Measurements from ENCODE around the gene DNAJB8. TPM values are rescaled to one million over a fixed set of nuclear protein-coding genes. Genes with fewer than 3 reads are reported as not detected.

The DNAJB8 gene
- total and polyA plus RNA-seq, 2 experiments from 2014 or later: not detected

DNA sequence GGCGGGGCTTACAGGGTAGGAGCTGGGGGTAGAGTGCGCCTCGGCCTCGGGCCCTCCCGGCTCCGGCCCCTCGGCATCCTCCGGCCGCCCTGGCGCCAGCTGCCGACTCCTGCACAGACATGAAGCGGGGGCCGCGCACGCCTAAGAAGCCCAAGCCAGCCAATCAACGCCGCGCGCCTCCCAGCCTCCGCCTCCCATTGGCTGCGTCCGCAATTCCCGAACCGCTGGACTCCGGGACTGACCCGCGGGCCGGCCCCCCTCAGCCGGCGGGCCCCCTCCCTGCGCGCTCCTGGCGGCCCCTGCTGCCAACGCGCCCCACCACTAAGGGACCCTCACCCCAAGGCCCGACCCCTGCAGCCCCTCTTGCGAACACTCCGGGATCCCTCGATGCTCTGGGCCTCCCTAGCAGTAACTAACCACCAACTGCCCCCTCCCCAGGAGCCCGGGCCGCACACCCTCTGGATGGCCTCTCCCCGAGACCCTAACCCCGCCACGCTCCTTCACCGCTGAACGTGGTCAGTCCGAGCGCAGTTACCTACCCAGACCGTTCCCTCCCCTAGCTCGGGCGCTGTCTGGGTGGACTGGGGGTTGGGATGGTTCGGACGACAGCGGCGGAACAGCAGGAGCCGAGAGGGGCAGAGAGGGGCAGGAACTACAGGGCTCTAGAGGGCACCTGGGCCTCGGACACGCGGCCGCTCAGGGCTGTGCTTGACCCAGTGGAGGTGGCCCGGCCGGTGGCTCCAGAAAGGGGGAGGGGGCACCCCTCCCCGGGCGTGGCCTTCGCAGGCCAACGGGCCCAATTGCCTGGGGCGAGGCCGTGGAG is 21.3 kb upstream of the DNAJB8 start:
- WGBS (ENCODE audit: low lambda C conversion rate, missing lambda C conversion rate): 5% methylated on average over 50 of the region's 68 CpGs
- Histone ChIP-seq H2AFZ (peak overlapping the region; percentile 0), H3K4me1 (ENCODE audit: insufficient read depth) (peaks cover 51% of the 10 kb centered on the region), H3K27me3 (peaks cover 96% of the 10 kb centered on the region), H3K4me3 (peak overlapping the region; percentile 34), H3K9me3 (ENCODE audit: low read depth) (no peaks in the 10 kb centered on the region), H3K4me2 (peak overlapping the region; percentile 95), H4K20me1 (ENCODE audit: insufficient read depth, poor library complexity, severe bottlenecking) (no peaks in the 10 kb centered on the region), H3K79me2 (no peaks in the 10 kb centered on the region), H3K36me3 (replicated peaks; ENCODE audit: insufficient read depth, low read depth) (no peaks in the 10 kb centered on the region), H3K9me2 (replicated peaks; ENCODE audit: insufficient read depth) (no peaks in the 10 kb centered on the region), H3K27ac (no peak overlapping the region)
- peak; percentile 85 for DNase-seq (ENCODE audit: low spot score)
- TF ChIP-seq EZH2 (IDR thresholded peaks at IDR 0.05; ENCODE audit: borderline replicate concordance) (no peak), EZH2phosphoT487 (IDR thresholded peaks at IDR 0.05; ENCODE audit: low read depth, severe bottlenecking, unreplicated experiment) (no peak)
- TF ChIP-seq, protein P1, sequence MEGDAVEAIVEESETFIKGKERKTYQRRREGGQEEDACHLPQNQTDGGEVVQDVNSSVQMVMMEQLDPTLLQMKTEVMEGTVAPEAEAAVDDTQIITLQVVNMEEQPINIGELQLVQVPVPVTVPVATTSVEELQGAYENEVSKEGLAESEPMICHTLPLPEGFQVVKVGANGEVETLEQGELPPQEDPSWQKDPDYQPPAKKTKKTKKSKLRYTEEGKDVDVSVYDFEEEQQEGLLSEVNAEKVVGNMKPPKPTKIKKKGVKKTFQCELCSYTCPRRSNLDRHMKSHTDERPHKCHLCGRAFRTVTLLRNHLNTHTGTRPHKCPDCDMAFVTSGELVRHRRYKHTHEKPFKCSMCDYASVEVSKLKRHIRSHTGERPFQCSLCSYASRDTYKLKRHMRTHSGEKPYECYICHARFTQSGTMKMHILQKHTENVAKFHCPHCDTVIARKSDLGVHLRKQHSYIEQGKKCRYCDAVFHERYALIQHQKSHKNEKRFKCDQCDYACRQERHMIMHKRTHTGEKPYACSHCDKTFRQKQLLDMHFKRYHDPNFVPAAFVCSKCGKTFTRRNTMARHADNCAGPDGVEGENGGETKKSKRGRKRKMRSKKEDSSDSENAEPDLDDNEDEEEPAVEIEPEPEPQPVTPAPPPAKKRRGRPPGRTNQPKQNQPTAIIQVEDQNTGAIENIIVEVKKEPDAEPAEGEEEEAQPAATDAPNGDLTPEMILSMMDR (IDR thresholded peaks at IDR 0.05; ENCODE audit: poor library complexity): no peak

DNA sequence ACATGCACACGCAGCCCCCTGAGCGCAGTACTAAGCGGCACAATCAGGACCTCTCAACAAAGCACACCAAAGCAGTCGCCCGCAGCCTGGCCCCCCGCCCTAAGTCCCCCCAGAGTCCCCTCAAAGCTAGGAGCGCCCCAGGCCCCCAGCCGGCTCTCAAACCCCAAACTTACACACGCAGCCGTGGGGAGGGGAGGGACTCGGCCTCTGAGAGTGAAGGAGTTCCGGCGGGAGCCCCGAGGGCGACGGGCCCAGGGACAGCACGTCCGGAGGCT is 20.8 kb upstream of the DNAJB8 start:
- Histone ChIP-seq H3K9me3 (ENCODE audit: low read depth) (no peaks in the 10 kb centered on the region), H3K27ac (no peak overlapping the region), H2AFZ (peak overlapping the region; percentile 0), H3K4me3 (peak overlapping the region; percentile 34), H3K27me3 (peaks cover 95% of the 10 kb centered on the region), H4K20me1 (ENCODE audit: insufficient read depth, poor library complexity, severe bottlenecking) (no peaks in the 10 kb centered on the region), H3K4me2 (peak overlapping the region; percentile 95), H3K79me2 (no peaks in the 10 kb centered on the region), H3K36me3 (replicated peaks; ENCODE audit: insufficient read depth, low read depth) (no peaks in the 10 kb centered on the region), H3K4me1 (ENCODE audit: insufficient read depth) (peaks cover 51% of the 10 kb centered on the region), H3K9me2 (replicated peaks; ENCODE audit: insufficient read depth) (no peaks in the 10 kb centered on the region)
- TF ChIP-seq, protein P1 (IDR thresholded peaks at IDR 0.05; ENCODE audit: poor library complexity): no peak
- TF ChIP-seq EZH2phosphoT487 (IDR thresholded peaks at IDR 0.05; ENCODE audit: low read depth, severe bottlenecking, unreplicated experiment) (peak; percentile 80), EZH2 (IDR thresholded peaks at IDR 0.05; ENCODE audit: borderline replicate concordance) (no peak)
- no peak for DNase-seq (ENCODE audit: low spot score)
- under 1% methylated on average over 13 of the region's 18 CpGs for WGBS (ENCODE audit: low lambda C conversion rate, missing lambda C conversion rate)

DNA sequence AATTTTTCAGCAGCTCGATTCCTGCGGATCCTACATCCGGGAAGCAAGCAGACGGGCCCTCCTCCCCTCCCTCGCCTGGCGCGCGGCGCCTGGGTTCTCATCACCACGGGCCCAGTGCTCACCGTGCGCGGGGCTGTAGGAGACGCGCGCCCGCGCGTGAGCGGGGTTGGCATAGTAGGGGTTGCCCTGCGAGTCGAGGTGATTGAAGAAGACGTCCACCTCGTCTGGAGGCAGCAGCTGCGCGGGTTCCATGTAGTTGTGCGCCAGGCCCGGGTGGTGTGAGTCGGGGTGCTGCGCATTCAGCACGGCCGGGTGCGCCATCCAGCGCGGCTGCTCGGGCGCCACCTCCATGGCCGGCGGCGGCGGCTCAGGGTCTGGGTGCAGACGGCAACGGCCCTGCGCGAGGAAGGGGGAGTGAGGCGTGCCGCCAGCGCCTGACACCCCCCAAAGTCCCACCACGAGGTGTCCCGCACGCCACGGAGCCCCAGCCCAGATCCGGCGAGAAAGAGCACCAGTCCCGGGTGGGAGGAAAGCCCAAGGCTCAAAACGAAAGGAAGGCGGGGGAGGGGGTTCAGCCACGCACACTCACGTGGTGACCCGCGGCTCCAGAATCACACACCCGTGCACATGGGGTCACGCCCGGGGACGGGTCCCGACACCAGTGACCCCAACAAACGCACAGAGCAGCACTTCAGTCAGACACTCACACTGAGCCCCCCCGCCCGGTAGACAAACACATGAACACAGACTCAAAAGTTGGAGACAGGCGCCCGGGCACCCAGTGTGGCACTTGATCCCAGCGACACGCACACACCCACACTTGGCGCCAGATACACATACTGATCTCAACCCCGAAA is 20.2 kb upstream of the DNAJB8 start:
- WGBS (ENCODE audit: low lambda C conversion rate, missing lambda C conversion rate): 3% methylated on average over 67 of the region's 75 CpGs
- peak; percentile 23 for TF ChIP-seq EZH2phosphoT487 (IDR thresholded peaks at IDR 0.05; ENCODE audit: low read depth, severe bottlenecking, unreplicated experiment)
- TF ChIP-seq EZH2 (IDR thresholded peaks at IDR 0.05; ENCODE audit: borderline replicate concordance): peak; percentile 96
- TF ChIP-seq, protein P1 (IDR thresholded peaks at IDR 0.05; ENCODE audit: poor library complexity): peak; percentile 3
- no peaks in the 10 kb centered on the region for H3K36me3 ChIP-seq (replicated peaks; ENCODE audit: insufficient read depth, low read depth)
- no peak overlapping the region for H3K27ac ChIP-seq
- peak overlapping the region; percentile 95 for H3K4me2 ChIP-seq
- no peaks in the 10 kb centered on the region for H3K79me2 ChIP-seq
- H3K4me3 ChIP-seq: peak overlapping the region; percentile 3
- peaks cover 50% of the 10 kb centered on the region for H3K4me1 ChIP-seq (ENCODE audit: insufficient read depth)
- H3K27me3 ChIP-seq: peaks cover 94% of the 10 kb centered on the region
- H3K9me3 ChIP-seq (ENCODE audit: low read depth): no peaks in the 10 kb centered on the region
- no peaks in the 10 kb centered on the region for H3K9me2 ChIP-seq (replicated peaks; ENCODE audit: insufficient read depth)
- no peak for DNase-seq (ENCODE audit: low spot score)
- no peaks in the 10 kb centered on the region for H4K20me1 ChIP-seq (ENCODE audit: insufficient read depth, poor library complexity, severe bottlenecking)
- H2AFZ ChIP-seq: peak overlapping the region; percentile 0

Measured in hepatocyte (in vitro differentiated cells).